ENCODE results near the gene MTOR.
"Not testable (repeated sequence)": the region's sequence is repeated elsewhere in the genome, so short reads cannot be mapped to it uniquely, and the experiment has no call there.

Gene MTOR

GRCh38 chr1:11067716-11068599, 194.4 kb downstream of the MTOR start:
- no peak for DNase-seq (ENCODE audit: low read depth in 2 of 3, low spot score in 1 of 3)

GRCh38 chr1:11065796-11066195, 196.6 kb downstream of the MTOR start:
- DNase-seq (ENCODE audit: low read depth in 2 of 3, low spot score in 1 of 3) = no peak

DNA sequence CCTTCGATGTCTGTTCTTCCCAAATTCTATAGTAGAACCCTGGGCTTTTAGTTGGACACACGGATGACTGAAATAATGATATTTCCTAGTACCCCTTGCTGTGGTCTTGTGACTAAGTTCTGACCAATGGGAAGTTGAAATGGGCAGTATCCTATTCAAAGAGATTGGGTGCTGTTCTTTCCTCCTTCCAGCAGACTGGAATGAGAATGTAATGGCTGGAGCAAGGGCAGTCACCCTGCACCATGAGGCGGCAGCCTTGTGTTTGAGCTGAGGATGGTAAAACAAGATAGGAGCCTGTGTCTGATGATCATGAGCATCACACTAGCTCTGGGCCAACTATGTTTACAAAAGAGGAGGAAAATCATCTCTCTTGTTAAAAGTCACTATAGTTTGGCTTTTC, 197.4 kb downstream of the MTOR start:
- DNase-seq (ENCODE audit: low read depth in 2 of 3, low spot score in 1 of 3) = no peak

GRCh38 chr1:11063937-11064537, 198.3 kb downstream of the MTOR start:
- not testable (repeated sequence) for DNase-seq (ENCODE audit: low read depth in 2 of 3, low spot score in 1 of 3)

DNA sequence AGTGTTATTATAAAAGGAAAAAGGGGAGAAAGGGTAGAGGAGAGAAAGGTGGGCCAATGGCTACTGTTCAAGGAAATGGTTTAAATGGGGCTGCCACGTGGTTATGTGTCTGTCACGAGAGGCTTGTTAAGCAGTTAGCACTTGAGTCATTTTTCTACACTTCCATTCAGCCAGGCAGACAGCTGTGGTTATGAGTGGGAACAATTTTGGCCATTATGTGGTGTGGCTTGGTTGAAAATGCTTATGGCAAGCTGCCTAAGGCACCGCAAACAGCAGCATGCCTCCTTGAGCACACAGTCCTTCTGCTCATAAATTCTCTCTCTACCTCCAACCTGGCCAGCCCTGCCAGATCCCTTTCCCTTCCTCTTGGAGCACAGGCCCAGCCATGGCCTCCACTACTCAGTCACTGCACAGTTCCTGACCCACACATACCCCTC, 199.4 kb downstream of the MTOR start:
- DNase-seq (ENCODE audit: low read depth in 2 of 3, low spot score in 1 of 3) = no peak

- DNase-seq (ENCODE audit: low read depth in 2 of 3, low spot score in 1 of 3) = no peak
Observed at GRCh38 chr1:11061652-11062365, 200.5 kb downstream of the MTOR start.

- peak; percentile 82 to 88 (median 85) for DNase-seq (ENCODE audit: low read depth in 2 of 3, low spot score in 1 of 3)
Observed at GRCh38 chr1:11059968-11060830, 202.2 kb downstream of the MTOR start, which contains the start of gene SRM. Gene SRM (minus strand): TSS chr1:11060018. CDS start chr1:11059943, 75 bp downstream.

DNA sequence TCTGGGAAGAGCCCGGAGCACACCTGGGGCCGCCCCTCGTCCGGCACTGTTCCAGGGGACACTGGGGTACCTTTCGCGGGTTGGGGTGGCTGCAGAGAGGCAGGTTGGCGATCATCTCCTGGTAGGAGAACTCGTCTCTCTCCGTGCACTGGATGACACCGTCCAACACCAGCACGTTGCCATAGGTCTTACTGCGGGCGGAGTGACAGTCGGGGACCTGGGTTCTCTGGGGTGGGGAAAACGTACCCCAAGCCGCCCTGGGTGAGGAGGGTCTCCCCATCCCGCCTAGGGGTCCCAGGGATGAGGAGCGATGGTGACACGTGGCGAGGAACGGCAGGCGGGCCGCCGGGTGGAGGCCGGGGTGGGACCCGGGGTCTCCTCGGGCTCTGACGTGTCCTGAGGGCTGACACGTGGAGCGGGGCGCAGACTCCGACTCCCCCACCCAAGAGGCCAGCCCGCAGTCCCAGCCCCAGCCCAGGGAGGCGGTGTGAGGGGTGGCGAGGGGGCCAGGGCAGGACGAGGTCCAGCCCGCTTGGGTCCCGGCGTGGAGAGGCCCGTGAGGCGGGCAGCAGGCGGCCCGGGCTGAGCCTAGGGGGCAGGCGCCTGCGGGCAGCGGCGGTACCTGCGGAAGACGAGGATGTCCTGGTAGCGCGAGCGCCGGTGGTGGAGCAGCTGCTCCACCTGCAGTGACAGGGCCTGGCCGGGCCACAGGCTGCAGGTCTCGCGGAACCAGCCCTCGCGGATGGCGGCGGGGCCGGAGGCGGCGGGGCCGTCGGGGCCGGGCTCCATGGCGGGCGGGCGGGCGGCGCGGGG, 203.0 kb downstream of the MTOR start:
- DNase-seq (ENCODE audit: low read depth in 2 of 3, low spot score in 1 of 3) = no peak

GRCh38 chr1:11058595-11059154, 203.7 kb downstream of the MTOR start:
- DNase-seq (ENCODE audit: low read depth in 2 of 3, low spot score in 1 of 3) = no peak

- no peak for DNase-seq (ENCODE audit: low read depth in 2 of 3, low spot score in 1 of 3)
Observed at GRCh38 chr1:11058026-11058425, 204.3 kb downstream of the MTOR start.

- DNase-seq (ENCODE audit: low read depth in 2 of 3, low spot score in 1 of 3) = no peak
Observed at GRCh38 chr1:11057477-11057876, 204.9 kb downstream of the MTOR start.
